ENCODE data around the gene DESI2. TPM values are rescaled to one million over a fixed set of nuclear protein-coding genes. Genes with fewer than 3 reads are reported as not detected.

DESI2 gene
- total RNA-seq, 1 donor from 2014 or later = 25.8 TPM

GRCh38 chr1:244730153-244730933, 77.4 kb downstream of the DESI2 start:
- Mint-ChIP-seq H3K9me3 (peaks cover 3% of the 10 kb centered on the region), H3K27ac (peak overlapping the region; percentile 83), H3K4me3 (peak overlapping the region; percentile 87), H3K36me3 (ENCODE audit: low read depth) (no peaks in the 10 kb centered on the region), H3K4me1 (peaks cover 23% of the 10 kb centered on the region), H3K27me3 (no peaks in the 10 kb centered on the region)
- DNase-seq (peak; percentile 48), ATAC-seq (ENCODE audit: low read depth) (peak; percentile 46)
- TF ChIP-seq CTCF (IDR thresholded peaks at IDR 0.05) = no peak
- intact Hi-C loops (cut with micrococcal nuclease) = loop anchor here (2.0 to 5.0 kb wide), 3 partner anchors 14 to 268 kb away; partner anchors contain the start of gene CATSPERE
- POLR2A ChIA-PET = interaction anchor here (0.6 to 3.0 kb wide), 11 partner anchors 11 to 1258 kb away, joined by 3 to 26 read pairs (median 4); partner anchors contain the start of gene DESI2
- CTCF ChIA-PET = interaction anchor here (1.0 to 1.4 kb wide), 2 partner anchors 104 to 127 kb away, joined by 3 to 4 read pairs; no protein-coding TSS in a partner anchor

- ChIA-PET CTCF (no interaction called here), POLR2A (interaction anchor here (1.0 to 3.0 kb wide), 4 partner anchors 67 to 133 kb away, joined by 3 to 26 read pairs (median 11); partner anchors contain the start of gene DESI2)
- H3K9me3 Mint-ChIP-seq = peaks cover 7% of the 10 kb centered on the region
- DNase-seq (no peak), ATAC-seq (ENCODE audit: low read depth) (no peak)
- H3K36me3 Mint-ChIP-seq (ENCODE audit: low read depth) = no peaks in the 10 kb centered on the region
- intact Hi-C loops (cut with micrococcal nuclease) = loop anchor here (2.0 to 5.0 kb wide), 3 partner anchors 14 to 269 kb away; partner anchors contain the start of gene CATSPERE
- TF ChIP-seq CTCF (IDR thresholded peaks at IDR 0.05) = no peak
- H3K4me3 Mint-ChIP-seq = peak overlapping the region; percentile 77
- no peak overlapping the region for H3K27ac Mint-ChIP-seq
- H3K4me1 Mint-ChIP-seq = peaks cover 27% of the 10 kb centered on the region
- H3K27me3 Mint-ChIP-seq = no peaks in the 10 kb centered on the region
These were observed 78.1 kb downstream of the DESI2 start for GRCh38 chr1:244730934-244731434.

- Mint-ChIP-seq H3K9me3 (peaks cover 7% of the 10 kb centered on the region), H3K4me1 (peaks cover 27% of the 10 kb centered on the region), H3K36me3 (ENCODE audit: low read depth) (no peaks in the 10 kb centered on the region), H3K4me3 (peak overlapping the region; percentile 28), H3K27ac (peak overlapping the region; percentile 46), H3K27me3 (no peaks in the 10 kb centered on the region)
- ATAC-seq (ENCODE audit: low read depth) (no peak), DNase-seq (no peak)
- ChIA-PET POLR2A (no interaction called here), CTCF (no interaction called here)
- TF ChIP-seq CTCF (IDR thresholded peaks at IDR 0.05) = no peak
- intact Hi-C loops (cut with micrococcal nuclease) = loop anchor here (2.0 to 5.0 kb wide), 3 partner anchors 13 to 269 kb away; partner anchors contain the start of gene CATSPERE
These were observed 78.7 kb downstream of the DESI2 start for GRCh38 chr1:244731651-244732050.

- ChIA-PET POLR2A (no interaction called here), CTCF (no interaction called here)
- Mint-ChIP-seq H3K9me3 (peaks cover 7% of the 10 kb centered on the region), H3K27me3 (no peaks in the 10 kb centered on the region), H3K4me3 (no peak overlapping the region), H3K4me1 (peaks cover 23% of the 10 kb centered on the region), H3K36me3 (ENCODE audit: low read depth) (no peaks in the 10 kb centered on the region), H3K27ac (no peak overlapping the region)
- TF ChIP-seq CTCF (IDR thresholded peaks at IDR 0.05) = no peak
- intact Hi-C loops (cut with micrococcal nuclease) = loop anchor here (5.0 kb wide), 1 partner anchor 271 kb away; the partner anchor contains the start of gene CATSPERE
- DNase-seq (no peak), ATAC-seq (ENCODE audit: low read depth) (no peak)
These were observed 80.0 kb downstream of the DESI2 start for GRCh38 chr1:244732851-244733450.

- Mint-ChIP-seq H3K27me3 (no peaks in the 10 kb centered on the region), H3K36me3 (ENCODE audit: low read depth) (no peaks in the 10 kb centered on the region), H3K4me3 (no peak overlapping the region), H3K4me1 (peaks cover 5% of the 10 kb centered on the region), H3K9me3 (peaks cover 7% of the 10 kb centered on the region), H3K27ac (peak overlapping the region; percentile 35)
- CTCF ChIA-PET = no interaction called here
- TF ChIP-seq CTCF (IDR thresholded peaks at IDR 0.05) = no peak
- intact Hi-C loops (cut with micrococcal nuclease) = no loop called here
- DNase-seq (no peak), ATAC-seq (ENCODE audit: low read depth) (peak; percentile 40)
- POLR2A ChIA-PET = no interaction called here
These were observed 82.5 kb downstream of the DESI2 start for GRCh38 chr1:244735404-244735803.
